Measurements from ENCODE around the gene RFTN2. TPM values are rescaled to one million over a fixed set of nuclear protein-coding genes. Genes with fewer than 3 reads are reported as not detected.
A peak's percentile ranks its signal among the peaks of the same experiment; 100 is the strongest.
"Not testable (repeated sequence)": the region's sequence is repeated elsewhere in the genome, so short reads cannot be mapped to it uniquely, and the experiment has no call there.

Gene RFTN2
- total and polyA plus RNA-seq, 8 donors = 0.45 to 13.3 (median 2.1) TPM

DNA sequence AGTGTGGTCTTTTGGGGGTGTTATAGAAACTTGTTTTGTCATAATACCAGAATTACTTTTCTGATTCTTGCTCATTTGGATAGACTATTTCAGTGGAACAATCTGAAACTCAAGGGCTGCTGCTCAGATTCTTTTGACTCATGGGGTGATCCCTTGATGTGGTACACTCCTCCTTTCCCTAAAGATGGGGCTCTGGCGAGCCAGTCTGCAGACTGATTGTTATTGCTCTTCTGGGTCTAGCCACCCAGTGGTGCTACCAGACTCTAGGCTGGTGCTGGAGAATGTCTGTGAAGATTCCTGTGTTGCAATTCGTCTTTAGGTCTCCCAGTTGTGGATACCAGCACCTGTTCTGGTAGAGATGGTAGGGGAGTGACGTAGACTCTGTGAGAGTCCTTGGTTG lies 25.6 kb upstream of the RFTN2 start:
- intact Hi-C loops (cut with DNase I; ENCODE audit: low total_unique reads) = no loop called here
- DNase-seq = no peak
- H3K9me3 ChIP-seq = no peaks in the 10 kb centered on the region

DNA sequence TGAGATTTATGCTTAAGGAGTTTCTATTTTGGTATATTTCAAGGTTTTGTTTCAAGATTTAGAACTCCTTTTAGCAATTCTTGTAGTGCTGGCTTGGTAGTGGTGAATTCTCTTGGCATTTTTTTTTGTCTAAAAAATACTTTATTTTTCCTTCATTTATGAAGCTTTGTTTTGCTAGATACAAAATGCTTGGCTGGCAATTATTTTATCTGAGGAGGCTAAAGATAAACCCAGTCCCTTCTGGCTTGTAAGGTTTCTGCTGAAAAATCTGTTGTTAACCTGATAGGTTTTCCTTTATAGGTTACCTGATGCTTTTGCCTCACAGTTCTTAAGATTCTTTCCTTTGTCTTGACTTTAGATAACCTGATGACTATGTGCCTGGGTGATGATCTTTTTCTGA lies 24.3 kb upstream of the RFTN2 start:
- intact Hi-C loops (cut with DNase I; ENCODE audit: low total_unique reads); H3K36me3 ChIP-seq; H3K4me1 ChIP-seq: not testable (repeated sequence)

More for the DNA sequence above, 25.6 kb upstream of the RFTN2 start:
- no peak overlapping the region for H3K4me3 ChIP-seq
- peaks cover under 1 to 9% (median 4%) of the 10 kb centered on the region in 4 donors for H3K4me1 ChIP-seq
- no peaks in the 10 kb centered on the region for H3K36me3 ChIP-seq
- H3K27me3 ChIP-seq = no peaks in the 10 kb centered on the region
- TF ChIP-seq EP300 (IDR thresholded peaks at IDR 0.05) = no peak
- TF ChIP-seq POLR2A (IDR thresholded peaks at IDR 0.05) = no peak
- TF ChIP-seq POLR2AphosphoS5 (IDR thresholded peaks at IDR 0.05) = no peak
- TF ChIP-seq, protein P1, sequence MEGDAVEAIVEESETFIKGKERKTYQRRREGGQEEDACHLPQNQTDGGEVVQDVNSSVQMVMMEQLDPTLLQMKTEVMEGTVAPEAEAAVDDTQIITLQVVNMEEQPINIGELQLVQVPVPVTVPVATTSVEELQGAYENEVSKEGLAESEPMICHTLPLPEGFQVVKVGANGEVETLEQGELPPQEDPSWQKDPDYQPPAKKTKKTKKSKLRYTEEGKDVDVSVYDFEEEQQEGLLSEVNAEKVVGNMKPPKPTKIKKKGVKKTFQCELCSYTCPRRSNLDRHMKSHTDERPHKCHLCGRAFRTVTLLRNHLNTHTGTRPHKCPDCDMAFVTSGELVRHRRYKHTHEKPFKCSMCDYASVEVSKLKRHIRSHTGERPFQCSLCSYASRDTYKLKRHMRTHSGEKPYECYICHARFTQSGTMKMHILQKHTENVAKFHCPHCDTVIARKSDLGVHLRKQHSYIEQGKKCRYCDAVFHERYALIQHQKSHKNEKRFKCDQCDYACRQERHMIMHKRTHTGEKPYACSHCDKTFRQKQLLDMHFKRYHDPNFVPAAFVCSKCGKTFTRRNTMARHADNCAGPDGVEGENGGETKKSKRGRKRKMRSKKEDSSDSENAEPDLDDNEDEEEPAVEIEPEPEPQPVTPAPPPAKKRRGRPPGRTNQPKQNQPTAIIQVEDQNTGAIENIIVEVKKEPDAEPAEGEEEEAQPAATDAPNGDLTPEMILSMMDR (IDR thresholded peaks at IDR 0.05) = no peak
- 72 to 86% (median 82%) methylated on average over 3 of the region's 3 CpGs for WGBS, 5 donors
- no peak overlapping the region for H3K27ac ChIP-seq

DNA sequence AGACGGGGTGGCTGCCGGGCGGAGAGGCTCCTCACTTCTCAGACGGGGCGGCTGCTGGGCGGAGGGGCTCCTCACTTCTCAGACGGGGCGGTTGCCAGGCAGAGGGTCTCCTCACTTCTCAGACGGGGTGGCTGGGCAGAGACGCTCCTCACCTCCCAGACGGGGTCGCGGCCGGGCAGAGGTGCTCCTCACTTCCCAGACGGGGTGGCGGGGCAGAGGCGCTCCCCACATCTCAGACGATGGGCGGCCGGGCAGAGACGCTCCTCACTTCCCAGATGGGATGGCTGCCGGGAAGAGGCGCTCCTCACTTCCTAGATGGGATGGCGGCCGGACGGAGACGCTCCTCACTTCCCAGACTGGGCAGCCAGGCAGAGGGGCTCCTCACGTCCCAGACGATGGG lies 21.2 kb upstream of the RFTN2 start:
- H3K4me1 ChIP-seq; H3K9me3 ChIP-seq; H3K4me3 ChIP-seq; DNase-seq; H3K27ac ChIP-seq; intact Hi-C loops (cut with DNase I; ENCODE audit: low total_unique reads); H3K36me3 ChIP-seq; H3K27me3 ChIP-seq: not testable (repeated sequence)
- 96 to 99% (median 98%) methylated on average over 8 to 21 of the region's 29 CpGs; no CpG with 5 or more reads in 1 of the 5 donors for WGBS, 5 donors

More for the DNA sequence above, 24.3 kb upstream of the RFTN2 start:
- not testable (repeated sequence) for H3K27me3 ChIP-seq, DNase-seq, H3K9me3 ChIP-seq, H3K4me3 ChIP-seq, H3K27ac ChIP-seq

DNA sequence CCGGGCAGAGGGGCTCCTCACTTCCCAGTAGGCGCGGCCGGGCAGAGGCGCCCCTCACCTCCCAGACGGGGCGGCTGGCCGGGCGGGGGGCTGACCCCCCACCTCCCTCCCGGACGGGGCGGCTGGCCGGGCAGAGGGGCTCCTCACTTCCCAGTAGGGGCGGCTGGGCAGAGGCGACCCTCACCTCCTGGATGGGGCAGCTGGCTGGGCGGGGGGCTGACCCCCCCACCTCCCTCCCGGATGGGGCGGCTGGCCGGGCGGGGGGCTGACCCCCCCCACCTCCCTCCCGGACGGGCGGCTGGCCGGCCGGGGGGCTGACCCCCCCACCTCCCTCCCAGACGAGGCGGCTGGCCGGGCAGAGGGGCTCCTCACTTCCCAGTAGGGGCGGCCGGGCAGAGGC lies 20.6 kb upstream of the RFTN2 start:
- H3K36me3 ChIP-seq; H3K9me3 ChIP-seq; H3K4me1 ChIP-seq; DNase-seq; H3K27ac ChIP-seq; H3K27me3 ChIP-seq; intact Hi-C loops (cut with DNase I; ENCODE audit: low total_unique reads); H3K4me3 ChIP-seq: not testable (repeated sequence)
- 86 to 99% (median 97%) methylated on average over 8 to 20 of the region's 30 CpGs for WGBS, 5 donors

DNA sequence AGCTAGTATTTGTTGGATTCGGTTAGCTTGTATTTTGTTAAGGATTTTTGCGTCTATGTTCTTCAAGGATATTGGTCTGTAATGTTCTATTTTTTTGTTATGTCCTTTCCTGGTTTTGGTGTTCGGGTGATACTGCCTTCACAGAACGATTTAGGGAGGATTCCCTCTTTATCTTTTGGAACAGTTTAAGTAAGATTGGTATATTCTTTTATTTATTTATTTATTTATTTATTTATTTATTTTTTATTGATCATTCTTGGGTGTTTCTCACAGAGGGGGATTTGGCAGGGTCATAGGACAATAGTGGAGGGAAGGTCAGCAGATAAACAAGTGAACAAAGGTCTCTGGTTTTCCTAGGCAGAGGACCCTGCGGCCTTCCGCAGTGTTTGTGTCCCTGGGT lies 19.8 kb upstream of the RFTN2 start:
- H3K27ac ChIP-seq; H3K4me1 ChIP-seq; intact Hi-C loops (cut with DNase I; ENCODE audit: low total_unique reads); H3K36me3 ChIP-seq; H3K27me3 ChIP-seq; DNase-seq; H3K9me3 ChIP-seq; H3K4me3 ChIP-seq: not testable (repeated sequence)
- 92 to 97% (median 96%) methylated on average over 4 of the region's 6 CpGs for WGBS, 5 donors

DNA sequence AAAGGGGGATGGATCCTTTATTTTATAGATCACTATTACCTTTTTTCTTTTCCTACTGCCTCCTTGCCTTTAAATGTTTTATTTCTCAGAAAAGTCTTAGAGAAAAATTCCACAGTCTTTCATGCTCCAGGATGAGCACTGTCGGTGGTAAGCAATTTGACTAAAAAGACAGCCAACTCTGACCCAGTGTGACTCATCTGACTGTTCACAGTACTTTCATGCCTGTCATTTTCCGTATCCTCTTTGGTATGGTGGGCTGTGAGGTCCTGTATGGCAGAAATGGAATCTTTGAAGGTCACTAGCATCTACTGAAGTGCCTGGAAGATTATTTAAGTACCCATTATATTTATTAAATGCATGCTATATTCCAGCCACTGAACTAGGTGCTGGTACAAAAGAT lies 2.1 kb upstream of the RFTN2 start:
- intact Hi-C loops (cut with DNase I; ENCODE audit: low total_unique reads) = no loop called here
- Histone ChIP-seq H3K36me3 (no peaks in the 10 kb centered on the region), H3K9me3 (no peaks in the 10 kb centered on the region), H3K4me1 (peaks cover 0 to 14% (median 2%) of the 10 kb centered on the region in 4 donors), H3K27me3 (no peaks in the 10 kb centered on the region), H3K4me3 (no peak overlapping the region), H3K27ac (no peak overlapping the region)
- DNase-seq = no peak
- 55 to 73% (median 62%) methylated on average over 2 of the region's 2 CpGs for WGBS, 5 donors
- TF ChIP-seq EP300 (IDR thresholded peaks at IDR 0.05) (no peak), POLR2A (IDR thresholded peaks at IDR 0.05) (no peak), POLR2AphosphoS5 (IDR thresholded peaks at IDR 0.05) (no peak)
- TF ChIP-seq, protein P1 (IDR thresholded peaks at IDR 0.05) = no peak

DNA sequence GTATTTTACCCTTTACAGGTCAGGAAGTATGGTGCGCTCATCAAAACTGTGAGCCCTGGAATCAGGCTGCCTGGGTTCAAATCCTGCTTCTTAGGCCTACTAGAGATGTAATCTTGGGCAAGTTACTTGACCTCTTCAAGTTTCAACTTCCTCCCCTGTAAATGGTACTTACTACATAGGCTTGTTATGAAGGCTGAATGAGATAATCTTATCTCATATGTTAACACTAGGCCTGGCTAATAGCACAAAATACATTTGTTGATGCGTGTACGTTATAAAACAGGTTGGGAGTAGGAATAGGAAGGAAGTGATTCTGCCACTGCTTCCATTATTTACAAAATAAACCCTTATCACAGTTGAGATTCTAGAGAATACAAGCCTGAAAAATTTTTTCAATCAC lies 1.7 kb upstream of the RFTN2 start:
- Histone ChIP-seq H3K27ac (peak overlapping the region in 1 of 5 donors; percentile 66), H3K36me3 (no peaks in the 10 kb centered on the region), H3K4me3 (no peak overlapping the region), H3K4me1 (peaks cover 0 to 14% (median 2%) of the 10 kb centered on the region in 4 donors), H3K27me3 (no peaks in the 10 kb centered on the region), H3K9me3 (no peaks in the 10 kb centered on the region)
- 43 to 65% (median 59%) methylated on average over 3 of the region's 3 CpGs for WGBS, 5 donors
- intact Hi-C loops (cut with DNase I; ENCODE audit: low total_unique reads) = no loop called here
- no peak for TF ChIP-seq EP300 (IDR thresholded peaks at IDR 0.05)
- TF ChIP-seq POLR2AphosphoS5 (IDR thresholded peaks at IDR 0.05) = no peak
- no peak for TF ChIP-seq POLR2A (IDR thresholded peaks at IDR 0.05)
- TF ChIP-seq, protein P1 (IDR thresholded peaks at IDR 0.05) = no peak
- DNase-seq = no peak
